RWPE1 (cell line): Measurements from ENCODE around the gene INO80.

Experiments
- CTCF ChIA-PET: fragments of 350-600 bp; sonication (Branson Sonifier 250); formaldehyde crosslinking; extraction: SDS; loops from one replicate; lab custom pipeline; 2021; lab: Yijun Ruan, JAX
- POLR2A ChIA-PET: fragments of 400-600 bp; formaldehyde crosslinking; extraction: SDS; loops from one replicate; lab custom pipeline; 2020; ENCODE audit warnings: antibody characterized with exemption; ENCODE audit not compliant: low non-redundant PET; lab: Yijun Ruan, JAX
- DNase-seq: peaks from one replicate; pipeline ENCODE4 v3.0.0; 2012; ENCODE audit warnings: low spot score
- H3K27ac ChIP-seq: fragments of 450-650 bp; 2 replicates; pipeline ENCODE4 v1.5.1; 2017
- TF ChIP-seq, protein P1 (sequence below): fragments of 450-650 bp; conservative IDR thresholded peaks from 2 replicates; pipeline ENCODE4 v1.5.1; 2017; ENCODE audit warnings: low read depth, mild to moderate bottlenecking

The INO80 gene

DNA sequence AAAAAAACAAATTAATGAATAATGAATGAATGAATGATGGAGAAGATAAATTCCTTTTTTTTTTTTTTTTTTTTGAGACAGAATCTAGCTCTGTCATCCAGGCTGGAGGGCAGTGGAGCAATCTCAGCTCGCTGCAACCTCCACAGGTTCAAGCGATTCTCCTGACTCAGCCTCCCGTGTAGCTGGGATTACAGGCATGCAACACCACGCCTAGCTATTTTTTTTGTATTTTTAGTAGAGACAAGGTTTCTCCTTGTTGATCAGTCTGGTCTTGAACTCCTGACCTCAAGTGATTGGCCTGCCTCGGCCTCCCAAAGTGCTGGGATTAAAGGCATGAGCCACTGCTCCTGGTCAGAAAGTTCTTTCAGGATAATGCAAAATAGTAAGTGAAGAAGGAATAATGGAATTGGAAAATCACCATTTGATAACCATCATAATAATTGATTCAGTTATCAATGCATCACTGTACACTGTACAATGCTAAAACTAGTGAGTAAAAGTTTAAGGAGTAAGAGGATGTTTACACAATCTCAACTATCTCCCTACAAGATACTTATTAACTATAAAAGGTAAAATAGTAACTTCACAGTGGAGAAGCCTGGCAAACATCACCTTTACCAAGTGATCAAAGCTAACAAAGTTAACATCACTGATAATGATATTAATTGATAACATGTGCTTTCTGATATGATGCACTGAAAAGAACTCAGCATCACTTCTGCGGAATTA lies 12.3 kb upstream of the INO80 start:
- no peak for DNase-seq
- no peak overlapping the region for H3K27ac ChIP-seq
- TF ChIP-seq, protein P1, sequence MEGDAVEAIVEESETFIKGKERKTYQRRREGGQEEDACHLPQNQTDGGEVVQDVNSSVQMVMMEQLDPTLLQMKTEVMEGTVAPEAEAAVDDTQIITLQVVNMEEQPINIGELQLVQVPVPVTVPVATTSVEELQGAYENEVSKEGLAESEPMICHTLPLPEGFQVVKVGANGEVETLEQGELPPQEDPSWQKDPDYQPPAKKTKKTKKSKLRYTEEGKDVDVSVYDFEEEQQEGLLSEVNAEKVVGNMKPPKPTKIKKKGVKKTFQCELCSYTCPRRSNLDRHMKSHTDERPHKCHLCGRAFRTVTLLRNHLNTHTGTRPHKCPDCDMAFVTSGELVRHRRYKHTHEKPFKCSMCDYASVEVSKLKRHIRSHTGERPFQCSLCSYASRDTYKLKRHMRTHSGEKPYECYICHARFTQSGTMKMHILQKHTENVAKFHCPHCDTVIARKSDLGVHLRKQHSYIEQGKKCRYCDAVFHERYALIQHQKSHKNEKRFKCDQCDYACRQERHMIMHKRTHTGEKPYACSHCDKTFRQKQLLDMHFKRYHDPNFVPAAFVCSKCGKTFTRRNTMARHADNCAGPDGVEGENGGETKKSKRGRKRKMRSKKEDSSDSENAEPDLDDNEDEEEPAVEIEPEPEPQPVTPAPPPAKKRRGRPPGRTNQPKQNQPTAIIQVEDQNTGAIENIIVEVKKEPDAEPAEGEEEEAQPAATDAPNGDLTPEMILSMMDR, result no peak
- CTCF ChIA-PET, result no interaction called here
- POLR2A ChIA-PET, result no interaction called here

DNA sequence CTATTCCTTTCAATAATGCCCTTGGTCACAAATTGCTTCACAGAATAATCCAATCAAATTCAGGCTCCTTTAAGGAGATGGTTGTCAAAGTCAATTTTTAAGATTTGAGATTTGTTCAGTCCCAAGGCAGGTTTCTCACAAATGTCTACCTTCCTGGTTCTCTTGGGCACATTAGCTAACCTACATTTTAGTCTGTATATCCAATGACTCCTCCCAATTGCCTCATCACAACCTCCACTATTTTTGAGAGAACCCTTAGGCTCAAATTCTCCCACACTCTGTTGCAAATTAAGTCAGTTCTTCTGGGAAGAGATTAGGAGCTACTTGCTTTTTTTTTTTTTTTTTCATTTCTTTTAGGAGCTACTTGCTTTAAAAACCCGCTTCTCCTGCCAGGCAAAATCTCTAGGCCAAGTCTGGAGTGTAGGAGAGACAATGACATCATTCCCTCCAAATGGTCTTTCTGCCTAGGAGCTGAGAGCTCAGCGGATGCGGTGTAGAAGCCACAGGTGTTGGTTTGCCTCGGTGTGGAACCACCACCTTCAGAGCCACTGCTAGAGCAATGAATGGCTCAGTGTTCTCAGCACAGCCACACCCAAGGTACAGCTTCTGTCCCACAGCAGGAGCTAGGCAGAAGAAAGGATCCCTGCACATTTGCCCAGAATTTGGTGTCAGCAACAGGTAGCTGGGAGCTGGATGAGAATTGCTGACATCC lies 10.0 kb upstream of the INO80 start:
- no peak overlapping the region for H3K27ac ChIP-seq
- POLR2A ChIA-PET, result no interaction called here
- TF ChIP-seq, protein P1, result no peak
- CTCF ChIA-PET, result interaction anchor here (0.6 kb wide), 1 partner anchor 47 kb away, joined by 3 read pairs; no protein-coding TSS in a partner anchor
- DNase-seq, result no peak

DNA sequence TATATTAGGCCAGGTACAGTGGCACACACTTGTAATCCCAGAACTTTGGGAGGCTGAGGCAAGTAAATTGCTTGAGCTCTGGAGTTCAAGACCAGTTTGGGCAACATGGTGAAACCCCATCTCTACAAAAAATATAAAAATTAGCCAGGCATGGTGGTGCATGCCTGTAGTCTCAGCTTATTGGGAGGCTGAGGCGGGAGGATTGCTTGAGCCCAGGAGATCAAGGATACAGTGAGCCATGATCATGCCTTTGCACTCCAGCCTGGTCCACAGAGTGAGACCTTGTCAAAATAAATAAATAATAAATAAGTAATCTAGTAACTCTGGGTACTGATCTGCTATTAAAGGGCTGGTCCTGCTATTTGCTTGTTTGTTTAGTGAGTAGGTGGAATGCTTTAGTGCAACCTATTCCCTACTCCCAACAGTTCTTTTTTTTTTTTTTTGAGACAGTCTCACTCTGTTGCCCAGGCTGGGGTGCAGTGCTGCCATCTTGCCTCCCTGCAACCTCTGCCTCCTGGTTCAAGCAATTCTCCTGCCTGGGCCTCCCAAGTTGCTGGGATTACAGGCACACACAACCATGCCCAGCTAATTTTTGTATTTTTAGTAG lies 9.1 kb upstream of the INO80 start:
- H3K27ac ChIP-seq, result no peak overlapping the region
- DNase-seq, result no peak
- POLR2A ChIA-PET, result interaction anchor here (0.7 kb wide), 1 partner anchor 19 kb away, joined by 3 read pairs; no protein-coding TSS in a partner anchor
- CTCF ChIA-PET, result no interaction called here
- TF ChIP-seq, protein P1, result no peak

DNA sequence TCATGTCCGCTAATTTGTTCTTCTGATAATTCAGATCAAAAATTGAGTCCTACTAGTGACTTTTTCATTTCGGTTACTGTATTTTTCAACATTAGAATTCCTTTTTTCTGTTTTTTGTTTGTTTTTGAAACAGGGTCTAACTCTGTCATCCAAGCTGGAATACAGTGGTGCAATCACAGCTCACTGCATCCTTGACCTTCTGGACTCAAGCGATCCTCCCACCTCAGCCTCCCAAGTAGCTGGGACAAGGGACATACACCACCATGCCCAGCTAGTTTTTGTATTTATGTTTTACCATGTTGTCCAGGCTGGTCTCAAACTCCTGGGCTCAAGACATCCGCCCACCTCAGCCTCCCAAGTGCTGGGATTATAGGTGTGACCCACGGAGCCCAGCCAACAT lies 8.0 kb upstream of the INO80 start:
- ChIA-PET CTCF (no interaction called here), POLR2A (no interaction called here)
- no peak for DNase-seq
- H3K27ac ChIP-seq, result no peak overlapping the region
- TF ChIP-seq, protein P1, result no peak

DNA sequence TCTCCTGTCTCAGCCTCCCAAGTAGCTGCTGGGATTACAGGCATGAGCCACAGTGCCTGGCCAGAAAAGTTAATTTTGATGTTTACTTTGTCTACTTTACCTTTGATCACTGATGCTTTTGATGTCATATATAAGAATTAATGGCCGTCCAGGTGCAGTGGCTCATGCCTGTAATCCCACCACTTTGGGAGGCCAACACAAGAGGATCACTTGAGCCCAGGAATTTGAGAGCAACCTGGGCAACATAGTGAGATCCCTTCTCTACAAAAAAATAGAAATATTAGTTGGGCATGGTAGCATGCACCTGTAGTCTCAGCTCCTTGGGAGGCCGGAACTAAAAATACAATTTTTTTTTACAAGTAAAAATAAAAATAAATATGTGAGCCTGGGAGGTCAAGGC lies 6.8 kb upstream of the INO80 start:
- TF ChIP-seq, protein P1, result no peak
- DNase-seq, result no peak
- CTCF ChIA-PET, result interaction anchor here (0.9 kb wide), 1 partner anchor 217 kb away, joined by 3 read pairs; no protein-coding TSS in a partner anchor
- POLR2A ChIA-PET, result no interaction called here
- no peak overlapping the region for H3K27ac ChIP-seq

DNA sequence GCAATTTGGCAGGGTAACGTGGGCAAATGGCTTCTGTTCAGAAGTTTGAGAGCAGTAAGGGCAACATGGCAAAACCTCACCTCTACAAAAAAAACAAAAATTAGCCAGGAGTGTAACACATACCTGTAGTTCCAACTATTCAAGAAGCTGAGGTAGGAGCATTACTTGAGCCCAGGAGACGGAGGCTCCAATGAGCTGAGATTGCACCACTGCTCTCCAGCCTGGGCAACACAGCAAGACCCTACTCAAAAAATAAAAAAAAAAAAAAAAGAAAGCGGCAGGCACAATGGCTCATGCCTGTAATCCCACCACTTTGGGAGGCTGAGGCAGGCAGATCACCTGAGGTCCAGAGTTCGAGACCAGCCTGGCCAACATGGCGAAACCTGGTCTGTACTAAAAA lies 5.9 kb upstream of the INO80 start:
- DNase-seq, result no peak
- ChIA-PET POLR2A (no interaction called here), CTCF (interaction anchor here (0.9 kb wide), 1 partner anchor 216 kb away, joined by 3 read pairs; no protein-coding TSS in a partner anchor)
- TF ChIP-seq, protein P1, result no peak
- no peak overlapping the region for H3K27ac ChIP-seq
